Measurements from ENCODE around the gene PSD4. TPM values are rescaled to one million over a fixed set of nuclear protein-coding genes. Genes with fewer than 3 reads are reported as not detected.

Gene PSD4
- total RNA-seq, 4 donors from 2014 or later, result 2.8 to 14.8 (median 5.6) TPM

GRCh38 chr2:113206251-113206650, 32.5 kb downstream of the PSD4 start:
- TF ChIP-seq CTCF (IDR thresholded peaks at IDR 0.05; ENCODE audit: low read depth), result no peak

GRCh38 chr2:113207021-113207420, 33.2 kb downstream of the PSD4 start:
- TF ChIP-seq CTCF (IDR thresholded peaks at IDR 0.05; ENCODE audit: low read depth), result no peak

GRCh38 chr2:113208396-113208795, 34.6 kb downstream of the PSD4 start:
- no peak for TF ChIP-seq CTCF (IDR thresholded peaks at IDR 0.05; ENCODE audit: low read depth)

GRCh38 chr2:113209011-113209645, 35.4 kb downstream of the PSD4 start:
- no peak for TF ChIP-seq CTCF (IDR thresholded peaks at IDR 0.05; ENCODE audit: low read depth)

GRCh38 chr2:113209646-113210171, 35.9 kb downstream of the PSD4 start:
- TF ChIP-seq CTCF (IDR thresholded peaks at IDR 0.05; ENCODE audit: low read depth), result no peak

GRCh38 chr2:113211226-113212105, 37.7 kb downstream of the PSD4 start:
- no peak for TF ChIP-seq CTCF (IDR thresholded peaks at IDR 0.05; ENCODE audit: low read depth)
